HEK293 (cell line): Measurements from ENCODE around the gene TRIM66.

Source experiments
- CTCF ChIA-PET: fragments of 350-600 bp; formaldehyde crosslinking; extraction: SDS; loops from one replicate; lab custom pipeline; 2021; ENCODE audit warnings: antibody characterized with exemption; lab: Yijun Ruan, JAX
- POLR2A ChIA-PET: fragments of 300-600 bp; formaldehyde crosslinking; extraction: SDS; loops from one replicate; lab custom pipeline; 2020; ENCODE audit warnings: antibody characterized with exemption, inconsistent platforms; lab: Yijun Ruan, JAX
- H3K27ac ChIP-seq: fragments of 200-500 bp; sonication (Bioruptor generic); 2 replicates; pipeline ENCODE4 v1.5.1; 2014; ENCODE audit warnings: low read depth, low read length, control low read depth, inconsistent platforms; ENCODE audit errors: extremely low read depth
- H3K36me3 ChIP-seq, 2 experiments: fragments of 200-500 bp in 1 of 2; sonication (Bioruptor generic) in 1 of 2; 1 replicate in 1 of 2; 2 replicates in 1 of 2; pipeline ENCODE4 v1.5.1; 2014 to 2017; ENCODE audit warnings: inconsistent platforms in 2 of 2, low read length in 2 of 2; ENCODE audit not compliant: control insufficient read depth in 2 of 2, insufficient read depth in 1 of 2
- H3K4me1 ChIP-seq: fragments of 200-500 bp; sonication (Bioruptor generic); 2 replicates; pipeline ENCODE4 v1.5.1; 2014; ENCODE audit warnings: mild to moderate bottlenecking, low read length, inconsistent platforms; ENCODE audit not compliant: control insufficient read depth, insufficient read depth
- H3K4me3 ChIP-seq: 2 replicates; pipeline ENCODE4 v1.5.1; 2011; ENCODE audit warnings: low read depth, mild to moderate bottlenecking, control low read depth, low read length, moderate library complexity
- H3K9me3 ChIP-seq: fragments of 200-500 bp; sonication (Bioruptor generic); 2 replicates; pipeline ENCODE4 v1.5.1; 2014; ENCODE audit warnings: low read depth, low read length, inconsistent platforms; ENCODE audit not compliant: control insufficient read depth, insufficient read depth
- GLIS1 ChIP-seq: fragments of 450-650 bp; formaldehyde crosslinking; IDR thresholded peaks from 2 replicates; pipeline ENCODE4 v1.5.1; 2016; ENCODE audit warnings: missing biosample characterization, missing genetic modification characterization
- GLIS2 ChIP-seq: fragments of 450-650 bp; formaldehyde crosslinking; IDR thresholded peaks from 2 replicates; pipeline ENCODE4 v1.5.1; 2016; ENCODE audit warnings: missing biosample characterization, missing genetic modification characterization
- HOXD13 ChIP-seq: sonication (generic); formaldehyde crosslinking; IDR thresholded peaks from 2 replicates; pipeline ENCODE4 v1.8.0; 2022; ENCODE audit warnings: missing genetic modification reagents, borderline replicate concordance
- SALL2 ChIP-seq: fragments of 450-650 bp; formaldehyde crosslinking; IDR thresholded peaks from 2 replicates; pipeline ENCODE4 v1.5.0; 2017; ENCODE audit warnings: missing biosample characterization, mild to moderate bottlenecking, missing genetic modification characterization, borderline replicate concordance
- SCRT1 ChIP-seq: fragments of 450-650 bp; formaldehyde crosslinking; IDR thresholded peaks from 2 replicates; pipeline ENCODE4 v1.5.1; 2016; ENCODE audit warnings: missing biosample characterization, missing genetic modification characterization, borderline replicate concordance
- ZBTB20 ChIP-seq: fragments of 450-650 bp; formaldehyde crosslinking; IDR thresholded peaks from 2 replicates; pipeline ENCODE4 v1.5.1; 2016; ENCODE audit warnings: missing biosample characterization, missing genetic modification characterization
- ZBTB44 ChIP-seq: fragments of 450-650 bp; IDR thresholded peaks from 2 replicates; pipeline ENCODE4 v1.5.1; 2018; ENCODE audit warnings: missing biosample characterization, mild to moderate bottlenecking, missing genetic modification characterization
- ZBTB48 ChIP-seq: fragments of 450-650 bp; formaldehyde crosslinking; IDR thresholded peaks from 2 replicates; pipeline ENCODE4 v1.5.1; 2016; ENCODE audit warnings: missing biosample characterization, missing genetic modification characterization
- ZBTB7A ChIP-seq: fragments of 450-650 bp; formaldehyde crosslinking; IDR thresholded peaks from 2 replicates; pipeline ENCODE4 v1.5.1; 2016; ENCODE audit warnings: low read depth, missing biosample characterization, missing genetic modification characterization
- ZFHX2 ChIP-seq: fragments of 450-650 bp; formaldehyde crosslinking; conservative IDR thresholded peaks from 2 replicates; pipeline ENCODE4 v1.5.1; 2016; ENCODE audit warnings: missing biosample characterization, missing genetic modification characterization
- ZNF114 ChIP-seq: fragments of 450-650 bp; formaldehyde crosslinking; IDR thresholded peaks from 2 replicates; pipeline ENCODE4 v1.5.0; 2017; ENCODE audit warnings: missing biosample characterization, missing genetic modification characterization
- ZNF16 ChIP-seq: fragments of 450-650 bp; formaldehyde crosslinking; IDR thresholded peaks from 2 replicates; pipeline ENCODE4 v1.5.1; 2016; ENCODE audit warnings: low read depth, missing biosample characterization, missing genetic modification characterization
- ZNF24 ChIP-seq: fragments of 450-650 bp; formaldehyde crosslinking; IDR thresholded peaks from 2 replicates; pipeline ENCODE4 v1.5.1; 2016; ENCODE audit warnings: missing biosample characterization, missing genetic modification characterization
- ZNF274 ChIP-seq, 2 experiments: fragments of 200-500 bp in 1 of 2; fragments of 450-650 bp in 1 of 2; sonication (Bioruptor generic) in 1 of 2; formaldehyde crosslinking in 1 of 2; IDR thresholded peaks; 2 replicates each; pipeline versions ENCODE4 v1.5.1 to v1.6.1; 2014 to 2016; ENCODE audit warnings: borderline replicate concordance in 1 of 2, inconsistent platforms in 1 of 2, low read length in 1 of 2, missing biosample characterization in 1 of 2, missing genetic modification characterization in 1 of 2
- ZNF302 ChIP-seq: fragments of 450-650 bp; formaldehyde crosslinking; IDR thresholded peaks from 2 replicates; pipeline ENCODE4 v1.5.1; 2016; ENCODE audit warnings: missing biosample characterization, missing genetic modification characterization, low read depth
- ZNF311 ChIP-seq: fragments of 450-650 bp; formaldehyde crosslinking; IDR thresholded peaks from 2 replicates; pipeline ENCODE4 v1.5.1; 2017; ENCODE audit warnings: missing biosample characterization, missing genetic modification characterization, borderline replicate concordance
- ZNF416 ChIP-seq: fragments of 450-650 bp; formaldehyde crosslinking; IDR thresholded peaks from 2 replicates; pipeline ENCODE4 v1.5.1; 2016; ENCODE audit warnings: missing biosample characterization, missing genetic modification characterization
- ZNF433 ChIP-seq: fragments of 450-650 bp; formaldehyde crosslinking; IDR thresholded peaks from 2 replicates; pipeline ENCODE4 v1.5.1; 2016; ENCODE audit warnings: missing biosample characterization, missing genetic modification characterization, low read depth
- ZNF513 ChIP-seq: fragments of 450-650 bp; IDR thresholded peaks from 2 replicates; pipeline ENCODE4 v1.5.1; 2018; ENCODE audit warnings: missing biosample characterization, missing genetic modification characterization
- ZNF544 ChIP-seq: fragments of 450-650 bp; formaldehyde crosslinking; IDR thresholded peaks from 2 replicates; pipeline ENCODE4 v1.5.0; 2017; ENCODE audit warnings: missing biosample characterization, missing genetic modification characterization
- ZNF76 ChIP-seq: fragments of 450-650 bp; formaldehyde crosslinking; IDR thresholded peaks from 2 replicates; pipeline ENCODE4; 2016; ENCODE audit warnings: low read depth, missing biosample characterization, missing genetic modification characterization, borderline replicate concordance
- TF ChIP-seq, protein P1 (sequence below): fragments of 450-650 bp; formaldehyde crosslinking; IDR thresholded peaks from 2 replicates; pipeline ENCODE4 v1.5.1; 2016; ENCODE audit warnings: missing biosample characterization, missing genetic modification characterization
- TF ChIP-seq, protein P2 (sequence below): fragments of 450-650 bp; formaldehyde crosslinking; IDR thresholded peaks from 2 replicates; pipeline ENCODE4 v1.5.1; 2016; ENCODE audit warnings: missing biosample characterization, missing genetic modification characterization

The TRIM66 gene

GRCh38 chr11:8717544-8717875 is 35.0 kb upstream of the TRIM66 start:
- Histone ChIP-seq H3K4me3 (no peak overlapping the region), H3K27ac (no peak overlapping the region), H3K9me3 (no peaks in the 10 kb centered on the region), H3K36me3 (no peaks in the 10 kb centered on the region), H3K4me1 (peaks cover 2% of the 10 kb centered on the region; the same call in 1 of the 2 replicates)
- TF ChIP-seq ZFHX2 = 0 out of 2 replicates have a peak, but pooled peaks have one; percentile 6
- TF ChIP-seq ZBTB48 (tag by site-specific recombination) = no peak
- TF ChIP-seq, protein P1, sequence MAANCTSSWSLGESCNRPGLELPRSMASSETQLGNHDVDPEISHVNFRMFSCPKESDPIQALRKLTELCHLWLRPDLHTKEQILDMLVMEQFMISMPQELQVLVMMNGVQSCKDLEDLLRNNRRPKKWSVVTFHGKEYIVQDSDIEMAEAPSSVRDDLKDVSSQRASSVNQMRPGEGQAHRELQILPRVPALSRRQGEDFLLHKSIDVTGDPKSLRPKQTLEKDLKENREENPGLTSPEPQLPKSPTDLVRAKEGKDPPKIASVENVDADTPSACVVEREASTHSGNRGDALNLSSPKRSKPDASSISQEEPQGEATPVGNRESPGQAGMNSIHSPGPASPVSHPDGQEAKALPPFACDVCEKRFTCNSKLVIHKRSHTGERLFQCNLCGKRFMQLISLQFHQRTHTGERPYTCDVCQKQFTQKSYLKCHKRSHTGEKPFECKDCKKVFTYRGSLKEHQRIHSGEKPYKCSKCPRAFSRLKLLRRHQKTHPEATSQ (tag by site-specific recombination) = no peak
- no peak for TF ChIP-seq ZNF76 (tag by site-specific recombination)
- no peak for TF ChIP-seq ZNF16 (tag by site-specific recombination)
- no peak for TF ChIP-seq ZNF274 (IDR thresholded peaks at IDR 0.05; ENCODE audit: low read length)
- no peak for TF ChIP-seq ZNF274 (tag by site-specific recombination; IDR thresholded peaks at IDR 0.05; ENCODE audit: borderline replicate concordance)
- TF ChIP-seq HOXD13 (CRISPR knock-in tag) = no peak
- CTCF ChIA-PET = no interaction called here
- POLR2A ChIA-PET = interaction anchor here (1.0 to 1.5 kb wide), 2 partner anchors 29 to 35 kb away, joined by 3 to 4 read pairs; partner anchors contain the start of genes RPL27A and TRIM66

DNA sequence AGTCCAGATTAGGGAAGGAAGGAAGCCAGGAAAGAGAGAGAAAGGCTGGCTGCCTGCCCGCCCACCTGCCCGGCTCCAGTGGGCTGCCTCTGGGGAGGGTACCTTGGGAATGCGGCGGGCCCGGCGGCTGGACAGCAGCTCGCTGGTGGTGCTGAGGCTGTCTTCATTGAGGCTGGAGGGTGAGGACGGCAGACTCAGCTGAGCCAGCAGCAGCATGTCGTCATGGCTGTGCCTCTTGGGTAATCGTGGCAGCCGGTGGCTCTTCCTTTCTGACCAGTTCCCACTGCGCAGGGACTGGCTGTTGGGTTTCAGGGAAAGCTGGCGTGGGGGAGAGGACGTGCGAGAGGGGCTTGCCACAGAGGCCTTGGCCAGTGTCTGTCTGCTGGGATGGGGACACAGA is 33.0 kb upstream of the TRIM66 start:
- H3K9me3 ChIP-seq = no peaks in the 10 kb centered on the region
- CTCF ChIA-PET = no interaction called here
- no peak for TF ChIP-seq ZNF302 (tag by site-specific recombination)
- TF ChIP-seq SALL2 (tag by site-specific recombination) = no peak
- no peak for TF ChIP-seq GLIS2
- no peak for TF ChIP-seq ZBTB20
- no peak for TF ChIP-seq ZNF416 (tag by site-specific recombination)
- TF ChIP-seq GLIS1 (tag by site-specific recombination) = no peak
- TF ChIP-seq ZNF311 (tag by site-specific recombination) = no peak
- no peak for TF ChIP-seq ZNF24 (tag by site-specific recombination)
- TF ChIP-seq ZNF513 (tag by site-specific recombination) = no peak
- no peak for TF ChIP-seq ZNF544 (tag by site-specific recombination)
- TF ChIP-seq ZNF433 (tag by site-specific recombination) = no peak
- TF ChIP-seq, all 188 proteins: peak for 0
- no peak overlapping the region for H3K27ac ChIP-seq
- H3K36me3 ChIP-seq = peaks cover 0 to 3% of the 10 kb centered on the region in 2 experiments; a peak in 1 of 3 replicates
- H3K4me3 ChIP-seq = no peak overlapping the region
- peaks cover 2% of the 10 kb centered on the region; the same call in 1 of the 2 replicates for H3K4me1 ChIP-seq
- POLR2A ChIA-PET = no interaction called here

GRCh38 chr11:8714622-8715225 is 32.3 kb upstream of the TRIM66 start:
- ChIA-PET CTCF (no interaction called here), POLR2A (interaction anchor here (0.8 kb wide), 1 partner anchor 26 kb away, joined by 3 read pairs; no protein-coding TSS in a partner anchor)
- no peak overlapping the region for H3K4me3 ChIP-seq
- H3K27ac ChIP-seq = no peak overlapping the region
- peaks cover 2% of the 10 kb centered on the region; the same call in 1 of the 2 replicates for H3K4me1 ChIP-seq
- peaks cover 0 to 3% of the 10 kb centered on the region in 2 experiments; a peak in 1 of 3 replicates for H3K36me3 ChIP-seq
- H3K9me3 ChIP-seq = no peaks in the 10 kb centered on the region
- TF ChIP-seq ZBTB44 (tag by site-specific recombination) = no peak
- TF ChIP-seq ZNF544 (tag by site-specific recombination) = no peak
- TF ChIP-seq ZBTB7A (tag by site-specific recombination) = no peak
- no peak for TF ChIP-seq GLIS2
- no peak for TF ChIP-seq ZNF274 (IDR thresholded peaks at IDR 0.05; ENCODE audit: low read length)
- no peak for TF ChIP-seq ZNF274 (tag by site-specific recombination; IDR thresholded peaks at IDR 0.05; ENCODE audit: borderline replicate concordance)
- TF ChIP-seq, protein P2, sequence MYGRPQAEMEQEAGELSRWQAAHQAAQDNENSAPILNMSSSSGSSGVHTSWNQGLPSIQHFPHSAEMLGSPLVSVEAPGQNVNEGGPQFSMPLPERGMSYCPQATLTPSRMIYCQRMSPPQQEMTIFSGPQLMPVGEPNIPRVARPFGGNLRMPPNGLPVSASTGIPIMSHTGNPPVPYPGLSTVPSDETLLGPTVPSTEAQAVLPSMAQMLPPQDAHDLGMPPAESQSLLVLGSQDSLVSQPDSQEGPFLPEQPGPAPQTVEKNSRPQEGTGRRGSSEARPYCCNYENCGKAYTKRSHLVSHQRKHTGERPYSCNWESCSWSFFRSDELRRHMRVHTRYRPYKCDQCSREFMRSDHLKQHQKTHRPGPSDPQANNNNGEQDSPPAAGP (tag by site-specific recombination) = no peak
- TF ChIP-seq SCRT1 (tag by site-specific recombination) = no peak
- TF ChIP-seq ZNF114 = no peak
